Kidney (tissue), 14 donors: ENCODE data around the gene DNM3. TPM values are rescaled to one million over a fixed set of nuclear protein-coding genes. Genes with fewer than 3 reads are reported as not detected.
A peak's percentile ranks its signal among the peaks of the same experiment; 100 is the strongest.

Experiments
- DNase-seq, 5 donors: peaks; one replicate each; pipeline ENCODE4 v3.0.0-alpha.2; 2013 to 2020
- FAIRE-seq: peaks from 2 replicates; lab custom pipeline; 2012; peaks lifted over from hg19 to GRCh38; lab: Jason Lieb, UNC
- H3K27ac ChIP-seq, 2 donors: one replicate each; pipeline ENCODE4 v1.7.0; 2013; ENCODE audit warnings: low read depth in 2 of 2, low read length in 2 of 2, inconsistent platforms in 1 of 2
- H3K27me3 ChIP-seq: one replicate; pipeline ENCODE4 v1.7.1; 2013; ENCODE audit warnings: low read length, inconsistent platforms; ENCODE audit not compliant: control insufficient read depth, insufficient read depth
- H3K36me3 ChIP-seq, 3 donors: one replicate each; pipeline versions ENCODE4 v1.7.0 to v1.7.1; 2013; ENCODE audit warnings: low read length in 3 of 3, control low read depth in 1 of 3, inconsistent platforms in 1 of 3; ENCODE audit not compliant: insufficient read depth in 3 of 3, control insufficient read depth in 2 of 3
- H3K4me1 ChIP-seq, 3 donors: one replicate each; pipeline versions ENCODE4 v1.7.0 to v1.7.1; 2013; ENCODE audit warnings: low read length in 3 of 3, inconsistent platforms in 1 of 3, low read depth in 1 of 3; ENCODE audit not compliant: control insufficient read depth in 2 of 3, insufficient read depth in 2 of 3
- H3K4me3 ChIP-seq, 3 donors: one replicate each; pipeline versions ENCODE4 v1.7.0 to v1.8.1; 2013; ENCODE audit warnings: low read length in 3 of 3, control low read depth in 1 of 3, inconsistent platforms in 1 of 3
- H3K9ac ChIP-seq, 3 donors: one replicate each; pipeline versions ENCODE4 v1.7.0 to v1.7.1; 2013; ENCODE audit warnings: low read length in 3 of 3, control low read depth in 1 of 3, inconsistent platforms in 1 of 3
- H3K9me3 ChIP-seq, 3 donors: one replicate each; pipeline versions ENCODE4 v1.7.0 to v1.7.1; 2013; ENCODE audit warnings: low read length in 3 of 3, control low read depth in 1 of 3, inconsistent platforms in 1 of 3; ENCODE audit not compliant: control insufficient read depth in 2 of 3, insufficient read depth in 1 of 3
- intact Hi-C: fragments of 100-400 bp; cut with DNase I; formaldehyde crosslinking; loops from one replicate; pipeline ENCODE4 v1.11.1; 2022
- polyA plus RNA-seq: library from polyadenylated mRNA; stranded (reverse); fragments of 350-450 nt; fragmentation: Illumina TruSeq; extraction: RNeasy Lipid Tissue Mini Kit (QIAGEN cat#74804); gene quantifications from one replicate; pipeline ENCODE4 v1.2.3, GENCODE V29; 2014; ENCODE audit warnings: low read depth, low replicate concordance; ENCODE audit not compliant: insufficient read depth
- total RNA-seq: library from RNA; stranded (reverse); fragmentation: NEBNext Ultra II Directional; extraction: Animal tissue kit (Norgen Biotek cat#: 25700); gene quantifications from one replicate; pipeline ENCODE4 v1.2.1, GENCODE V29; 2021
- TF ChIP-seq, protein P1 (sequence below): IDR thresholded peaks from 3 replicates; pipeline ENCODE4 v1.5.1; 2012; ENCODE audit warnings: mild to moderate bottlenecking, moderate library complexity, borderline replicate concordance; ENCODE audit not compliant: insufficient read depth; ENCODE audit errors: extremely low read depth
- donor health status: control.
- donor health status: control.
- donor health status: control.
- donor health status: control.
- donor health status: control.
- donor health status: DM: yes; HTN: yes; CAD: no.
- donor health status: Normal renal cell carcinoma (clear cell type).

DNM3 gene
- total and polyA plus RNA-seq, 2 donors from 2014 or later: 5.9 to 19.1 TPM

DNA sequence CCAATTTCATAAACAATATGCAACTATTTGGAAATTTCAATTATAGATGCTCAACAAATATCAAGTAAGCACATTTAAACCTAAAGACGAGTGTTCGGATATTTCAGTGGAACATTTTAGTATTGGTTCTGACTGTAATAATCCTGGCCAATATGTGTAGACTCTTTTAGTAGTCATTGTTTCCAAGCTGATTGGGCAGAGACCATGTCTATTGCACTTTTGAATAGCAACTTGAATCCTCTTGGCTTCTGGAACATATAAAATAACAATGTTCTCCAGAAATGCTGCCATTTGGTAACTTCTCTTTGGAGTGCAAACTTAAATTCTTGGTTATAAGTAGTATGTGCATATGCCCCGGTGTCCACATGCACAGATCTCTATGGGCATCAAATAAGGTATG lies 373.7 kb downstream of the DNM3 start:
- intact Hi-C loops: no loop called here
- no peak overlapping the region for H3K27ac ChIP-seq
- H3K9me3 ChIP-seq: no peaks in the 10 kb centered on the region
- FAIRE-seq: no peak
- H3K36me3 ChIP-seq: no peaks in the 10 kb centered on the region
- H3K27me3 ChIP-seq: no peaks in the 10 kb centered on the region
- no peak overlapping the region for H3K9ac ChIP-seq
- no peak overlapping the region for H3K4me3 ChIP-seq
- H3K4me1 ChIP-seq: no peaks in the 10 kb centered on the region
- TF ChIP-seq, protein P1, sequence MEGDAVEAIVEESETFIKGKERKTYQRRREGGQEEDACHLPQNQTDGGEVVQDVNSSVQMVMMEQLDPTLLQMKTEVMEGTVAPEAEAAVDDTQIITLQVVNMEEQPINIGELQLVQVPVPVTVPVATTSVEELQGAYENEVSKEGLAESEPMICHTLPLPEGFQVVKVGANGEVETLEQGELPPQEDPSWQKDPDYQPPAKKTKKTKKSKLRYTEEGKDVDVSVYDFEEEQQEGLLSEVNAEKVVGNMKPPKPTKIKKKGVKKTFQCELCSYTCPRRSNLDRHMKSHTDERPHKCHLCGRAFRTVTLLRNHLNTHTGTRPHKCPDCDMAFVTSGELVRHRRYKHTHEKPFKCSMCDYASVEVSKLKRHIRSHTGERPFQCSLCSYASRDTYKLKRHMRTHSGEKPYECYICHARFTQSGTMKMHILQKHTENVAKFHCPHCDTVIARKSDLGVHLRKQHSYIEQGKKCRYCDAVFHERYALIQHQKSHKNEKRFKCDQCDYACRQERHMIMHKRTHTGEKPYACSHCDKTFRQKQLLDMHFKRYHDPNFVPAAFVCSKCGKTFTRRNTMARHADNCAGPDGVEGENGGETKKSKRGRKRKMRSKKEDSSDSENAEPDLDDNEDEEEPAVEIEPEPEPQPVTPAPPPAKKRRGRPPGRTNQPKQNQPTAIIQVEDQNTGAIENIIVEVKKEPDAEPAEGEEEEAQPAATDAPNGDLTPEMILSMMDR: no peak
- no peak for DNase-seq

DNA sequence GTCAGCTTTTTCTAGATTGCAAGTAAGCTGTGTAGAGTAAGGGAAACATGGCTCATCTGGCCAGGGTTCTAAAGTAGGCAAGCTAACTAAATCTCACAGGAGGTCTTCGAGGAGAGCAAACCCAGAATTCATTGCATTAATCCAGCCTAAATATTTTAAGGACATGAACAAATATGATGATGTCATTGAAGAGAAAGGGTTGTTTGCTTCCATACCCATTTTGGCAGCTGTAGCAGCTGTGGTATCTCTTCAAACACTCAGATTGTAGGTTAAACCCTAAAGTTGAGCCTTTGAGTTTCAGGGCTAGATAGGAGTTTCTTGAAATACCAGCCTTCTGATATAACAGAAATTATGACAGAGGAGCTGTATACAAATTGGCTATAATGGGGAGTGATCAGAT lies 378.7 kb downstream of the DNM3 start:
- no peak overlapping the region for H3K4me3 ChIP-seq
- no peak overlapping the region for H3K27ac ChIP-seq
- TF ChIP-seq, protein P1: no peak
- H3K9ac ChIP-seq: no peak overlapping the region
- intact Hi-C loops: no loop called here
- DNase-seq: no peak
- no peaks in the 10 kb centered on the region for H3K4me1 ChIP-seq
- H3K27me3 ChIP-seq: no peaks in the 10 kb centered on the region
- H3K36me3 ChIP-seq: no peaks in the 10 kb centered on the region
- no peaks in the 10 kb centered on the region for H3K9me3 ChIP-seq
- FAIRE-seq: no peak

DNA sequence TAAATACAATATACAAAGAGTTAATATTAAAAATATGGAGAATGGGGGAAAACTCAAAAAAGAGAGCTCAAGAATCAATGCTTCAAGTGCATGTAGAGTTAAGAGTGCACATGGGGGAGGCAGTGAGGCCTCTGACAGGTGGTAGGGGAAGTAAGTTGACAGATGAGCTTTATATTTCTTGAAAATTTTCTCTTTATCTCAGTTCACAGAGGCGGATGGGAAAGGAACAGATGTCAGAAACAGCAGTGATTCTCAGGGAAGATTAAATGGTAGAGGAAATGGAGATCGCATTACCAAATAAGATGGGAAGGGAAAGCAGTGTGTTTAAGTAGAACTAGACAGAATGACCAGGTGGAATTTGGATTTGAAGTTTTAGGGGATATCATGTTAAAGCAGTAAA lies 379.1 kb downstream of the DNM3 start:
- no peak for FAIRE-seq

More for the DNA sequence above, 379.1 kb downstream of the DNM3 start:
- TF ChIP-seq, protein P1: no peak
- intact Hi-C loops: no loop called here
- no peak overlapping the region for H3K9ac ChIP-seq
- DNase-seq: peak in 1 of 5 donors; percentile 29
- H3K4me1 ChIP-seq: no peaks in the 10 kb centered on the region
- H3K27me3 ChIP-seq: no peaks in the 10 kb centered on the region
- H3K27ac ChIP-seq: no peak overlapping the region
- H3K4me3 ChIP-seq: no peak overlapping the region
- H3K9me3 ChIP-seq: no peaks in the 10 kb centered on the region
- no peaks in the 10 kb centered on the region for H3K36me3 ChIP-seq
